Upper lobe of right lung (tissue), 1 donor: Measurements from ENCODE around the gene MIEF1. TPM values are rescaled to one million over a fixed set of nuclear protein-coding genes. Genes with fewer than 3 reads are reported as not detected.

ENCODE experiments used
- ATAC-seq: fragments of 200-7000 bp; cut with Tn5 transposase; one replicate; pipeline ENCODE4 v1.9.1; 2020; ENCODE audit warnings: mild to moderate bottlenecking, moderate library complexity
- DNase-seq: peaks from one replicate; pipeline ENCODE4 v3.0.0-alpha.2; 2020
- H3K27ac ChIP-seq: fragments of 200-600 bp; one replicate; pipeline ENCODE4 v1.8.0; 2022
- H3K27me3 ChIP-seq: fragments of 200-600 bp; one replicate; pipeline ENCODE4 v1.8.0; 2022; ENCODE audit warnings: mild to moderate bottlenecking
- H3K36me3 ChIP-seq: fragments of 200-600 bp; one replicate; pipeline ENCODE4 v1.8.0; 2022
- H3K4me1 ChIP-seq: fragments of 200-600 bp; one replicate; pipeline ENCODE4 v1.8.0; 2022
- H3K4me3 ChIP-seq: fragments of 200-600 bp; one replicate; pipeline ENCODE4 v1.8.0; 2022; ENCODE audit warnings: mild to moderate bottlenecking
- H3K9me3 ChIP-seq: fragments of 200-600 bp; one replicate; pipeline ENCODE4 v1.8.0; 2022
- CTCF ChIP-seq: fragments of 200-600 bp; IDR thresholded peaks from one replicate; pipeline ENCODE4 v1.8.0; 2022; ENCODE audit warnings: antibody characterized with exemption
- intact Hi-C: fragments of 100-400 bp; cut with DNase I; formaldehyde crosslinking; loops from one replicate; pipeline ENCODE4 v1.11.0; 2022
- total RNA-seq: library from RNA; stranded (reverse); fragmentation: NEBNext Ultra II Directional; extraction: Animal tissue kit (Norgen Biotek cat#: 25700); gene quantifications from one replicate; pipeline ENCODE4 v1.2.1, GENCODE V29; 2021
- donor health status: DM: no; HTN: yes; CAD: no; lungs with severe emphysema.

Gene MIEF1
- total RNA-seq, 1 donor from 2014 or later = 24.3 TPM

GRCh38 chr22:39498802-39499201 lies 3.3 kb upstream of the MIEF1 start:
- ATAC-seq (no peak), DNase-seq (no peak)
- Histone ChIP-seq H3K4me1 (peaks cover 37% of the 10 kb centered on the region), H3K36me3 (peaks cover under 1% of the 10 kb centered on the region), H3K27me3 (no peaks in the 10 kb centered on the region), H3K9me3 (no peaks in the 10 kb centered on the region), H3K4me3 (no peak overlapping the region), H3K27ac (no peak overlapping the region)
- intact Hi-C loops = loop anchor here (5.0 kb wide), 1 partner anchor 33 kb away; the partner anchor contains the start of gene RPS19BP1
- TF ChIP-seq CTCF = no peak

GRCh38 chr22:39500101-39500500 lies 2.0 kb upstream of the MIEF1 start:
- no peak for DNase-seq
- no peaks in the 10 kb centered on the region for H3K27me3 ChIP-seq
- peaks cover 44% of the 10 kb centered on the region for H3K4me1 ChIP-seq
- intact Hi-C loops = no loop called here
- no peak overlapping the region for H3K4me3 ChIP-seq
- H3K36me3 ChIP-seq = peaks cover 14% of the 10 kb centered on the region
- no peaks in the 10 kb centered on the region for H3K9me3 ChIP-seq
- no peak for ATAC-seq
- no peak for TF ChIP-seq CTCF
- H3K27ac ChIP-seq = no peak overlapping the region

GRCh38 chr22:39501644-39502108 lies 414 bp upstream of the MIEF1 start:
- intact Hi-C loops = no loop called here
- H3K4me3 ChIP-seq = peak overlapping the region; percentile 98
- no peaks in the 10 kb centered on the region for H3K9me3 ChIP-seq
- no peaks in the 10 kb centered on the region for H3K27me3 ChIP-seq
- TF ChIP-seq CTCF = no peak
- DNase-seq (no peak), ATAC-seq (no peak)
- peaks cover 32% of the 10 kb centered on the region for H3K4me1 ChIP-seq
- peaks cover 29% of the 10 kb centered on the region for H3K36me3 ChIP-seq
- peak overlapping the region; percentile 85 for H3K27ac ChIP-seq

GRCh38 chr22:39502789-39503409 lies 809 bp downstream of the MIEF1 start:
- ATAC-seq = no peak
- Histone ChIP-seq H3K4me1 (peaks cover 31% of the 10 kb centered on the region), H3K27me3 (no peaks in the 10 kb centered on the region), H3K27ac (peak overlapping the region; percentile 85), H3K4me3 (peak overlapping the region; percentile 98), H3K9me3 (no peaks in the 10 kb centered on the region), H3K36me3 (peaks cover 40% of the 10 kb centered on the region)
- intact Hi-C loops = no loop called here
- no peak for TF ChIP-seq CTCF
- no peak for DNase-seq

GRCh38 chr22:39503630-39504029 lies 1.5 kb downstream of the MIEF1 start:
- no peak for TF ChIP-seq CTCF
- H3K4me1 ChIP-seq = peaks cover 31% of the 10 kb centered on the region

More at GRCh38 chr22:39503630-39504029, 1.5 kb downstream of the MIEF1 start:
- Histone ChIP-seq H3K9me3 (no peaks in the 10 kb centered on the region), H3K36me3 (peaks cover 47% of the 10 kb centered on the region), H3K4me3 (peak overlapping the region; percentile 98), H3K27me3 (no peaks in the 10 kb centered on the region), H3K27ac (peak overlapping the region; percentile 85)
- intact Hi-C loops = no loop called here
- ATAC-seq (no peak), DNase-seq (no peak)
